ENCODE results near the gene XRCC5. TPM values are rescaled to one million over a fixed set of nuclear protein-coding genes. Genes with fewer than 3 reads are reported as not detected.
A peak's percentile ranks its signal among the peaks of the same experiment; 100 is the strongest.

XRCC5 gene
- total RNA-seq, 4 donors from 2014 or later = 113 to 149 (median 137) TPM

GRCh38 chr2:216110620-216111019 lies 1.5 kb downstream of the XRCC5 start:
- no peak for DNase-seq (ENCODE audit: extremely low spot score)
- Histone ChIP-seq H3K4me1 (peaks cover 38 to 58% (median 46%) of the 10 kb centered on the region in 4 donors), H3K9me3 (no peaks in the 10 kb centered on the region), H3K4me3 (peak overlapping the region; percentile 82 to 91 (median 90)), H3K36me3 (peaks cover 0 to 41% (median 28%) of the 10 kb centered on the region in 4 donors), H3K27ac (replicated peaks in 1 of 4) (peak overlapping the region in 3 of 4 donors; percentile 91 to 94 (median 92)), H3K27me3 (peaks cover 0 to 8% (median 0%) of the 10 kb centered on the region in 4 donors)
- 18% methylated on average over 1 of the region's 1 CpG for WGBS
- TF ChIP-seq EP300 (IDR thresholded peaks at IDR 0.05) = no peak
- intact Hi-C loops (cut with DNase I) = no loop called here

DNA sequence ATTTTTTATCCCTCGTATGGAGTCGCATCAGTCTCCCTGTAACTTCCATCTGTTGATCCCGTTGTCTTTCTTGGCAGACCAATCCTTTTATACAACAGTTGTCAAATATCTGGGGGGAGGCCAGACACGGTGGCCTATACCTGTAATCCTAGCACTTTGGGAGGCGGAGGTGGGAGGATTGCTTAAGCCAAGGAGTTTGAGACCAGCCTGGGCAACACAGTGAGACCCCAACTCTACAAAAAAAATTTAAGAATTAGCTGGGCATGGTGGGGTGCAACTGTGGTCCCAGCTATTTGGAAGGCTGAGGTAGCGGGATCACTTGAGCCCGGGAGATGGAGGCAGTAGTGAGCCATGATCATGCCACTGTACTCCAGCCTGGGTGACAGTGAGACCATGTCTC lies 2.0 kb downstream of the XRCC5 start:
- H3K9me3 ChIP-seq = no peaks in the 10 kb centered on the region
- peaks cover 0 to 8% (median 0%) of the 10 kb centered on the region in 4 donors for H3K27me3 ChIP-seq
- no peak overlapping the region for H3K4me3 ChIP-seq
- 81% methylated on average over 7 of the region's 7 CpGs for WGBS
- TF ChIP-seq CTCF (IDR thresholded peaks at IDR 0.05) = no peak
- TF ChIP-seq POLR2A (IDR thresholded peaks at IDR 0.05; ENCODE audit: low read depth) = no peak
- TF ChIP-seq POLR2AphosphoS5 (IDR thresholded peaks at IDR 0.05) = no peak
- TF ChIP-seq EP300 (IDR thresholded peaks at IDR 0.05) = no peak
- H3K4me1 ChIP-seq = peaks cover 41 to 63% (median 49%) of the 10 kb centered on the region in 4 donors
- no peak overlapping the region for H3K27ac ChIP-seq (replicated peaks in 1 of 4)
- peaks cover 0 to 42% (median 28%) of the 10 kb centered on the region in 4 donors for H3K36me3 ChIP-seq
- no peak for DNase-seq (ENCODE audit: extremely low spot score)
- intact Hi-C loops (cut with DNase I) = no loop called here

DNA sequence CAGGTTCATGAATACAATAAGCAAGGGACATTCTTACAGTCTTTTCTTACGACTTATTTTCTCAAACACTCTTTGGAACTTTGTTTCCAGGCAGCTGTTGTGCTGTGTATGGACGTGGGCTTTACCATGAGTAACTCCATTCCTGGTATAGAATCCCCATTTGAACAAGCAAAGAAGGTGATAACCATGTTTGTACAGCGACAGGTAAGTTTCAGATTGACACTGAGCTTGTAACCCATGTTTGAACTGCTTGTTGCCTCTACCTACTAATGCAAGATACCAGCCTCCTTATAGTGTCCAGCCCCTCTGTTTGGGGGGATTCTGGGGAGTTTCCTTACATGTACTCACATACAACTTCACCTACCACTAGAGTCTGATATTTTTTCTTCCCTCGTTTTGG lies 3.8 kb downstream of the XRCC5 start:
- Histone ChIP-seq H3K27me3 (no peaks in the 10 kb centered on the region), H3K27ac (replicated peaks in 1 of 4) (no peak overlapping the region), H3K4me1 (peaks cover 45 to 71% (median 60%) of the 10 kb centered on the region in 4 donors), H3K9me3 (no peaks in the 10 kb centered on the region), H3K36me3 (peaks cover 0 to 55% (median 40%) of the 10 kb centered on the region in 4 donors), H3K4me3 (no peak overlapping the region)
- TF ChIP-seq POLR2AphosphoS5 (IDR thresholded peaks at IDR 0.05) (no peak), POLR2A (IDR thresholded peaks at IDR 0.05; ENCODE audit: low read depth) (no peak), CTCF (IDR thresholded peaks at IDR 0.05) (no peak), EP300 (IDR thresholded peaks at IDR 0.05) (no peak)
- WGBS = 75% methylated on average over 4 of the region's 4 CpGs
- intact Hi-C loops (cut with DNase I) = no loop called here
- DNase-seq (ENCODE audit: extremely low spot score) = no peak

DNA sequence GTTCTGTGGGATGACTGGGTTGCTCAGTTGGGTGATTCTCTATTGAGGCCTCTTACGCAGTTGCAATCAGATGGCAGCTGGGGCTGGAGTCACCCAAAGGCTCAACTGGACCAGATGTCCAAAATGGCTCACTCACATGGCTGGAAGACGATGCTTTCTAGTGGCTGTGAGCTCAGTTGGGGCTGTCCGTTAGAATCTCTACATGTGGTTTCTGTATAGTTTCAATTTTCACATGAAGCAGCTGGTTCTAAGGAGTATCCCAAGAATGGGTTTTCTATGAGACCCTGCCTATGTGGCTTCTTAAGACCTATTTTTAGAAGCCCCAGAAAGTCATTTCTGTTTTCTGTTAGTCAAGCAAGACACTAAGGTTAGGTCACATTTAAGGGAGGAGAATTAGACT lies 4.4 kb downstream of the XRCC5 start:
- Histone ChIP-seq H3K4me3 (no peak overlapping the region), H3K27ac (replicated peaks in 1 of 4) (no peak overlapping the region), H3K36me3 (peaks cover 0 to 61% (median 45%) of the 10 kb centered on the region in 4 donors), H3K9me3 (no peaks in the 10 kb centered on the region), H3K4me1 (peaks cover 40 to 71% (median 63%) of the 10 kb centered on the region in 4 donors), H3K27me3 (no peaks in the 10 kb centered on the region)
- DNase-seq (ENCODE audit: extremely low spot score) = no peak
- intact Hi-C loops (cut with DNase I) = no loop called here
- TF ChIP-seq POLR2A (IDR thresholded peaks at IDR 0.05; ENCODE audit: low read depth) = no peak
- no peak for TF ChIP-seq POLR2AphosphoS5 (IDR thresholded peaks at IDR 0.05)
- no peak for TF ChIP-seq CTCF (IDR thresholded peaks at IDR 0.05)
- no peak for TF ChIP-seq EP300 (IDR thresholded peaks at IDR 0.05)
- WGBS = 93% methylated on average over 3 of the region's 3 CpGs

GRCh38 chr2:216114382-216114713 lies 5.2 kb downstream of the XRCC5 start:
- Histone ChIP-seq H3K36me3 (peaks cover 3 to 69% (median 49%) of the 10 kb centered on the region in 4 donors), H3K27me3 (no peaks in the 10 kb centered on the region), H3K4me1 (peaks cover 40 to 78% (median 67%) of the 10 kb centered on the region in 4 donors), H3K4me3 (peak overlapping the region in 2 of 4 donors; percentile 57 to 60), H3K9me3 (no peaks in the 10 kb centered on the region), H3K27ac (replicated peaks in 1 of 4) (peak overlapping the region; percentile 65 to 81 (median 78))
- no peak for DNase-seq (ENCODE audit: extremely low spot score)
- intact Hi-C loops (cut with DNase I) = no loop called here
- 32% methylated on average over 4 of the region's 4 CpGs for WGBS
- TF ChIP-seq CTCF (IDR thresholded peaks at IDR 0.05) = no peak
